ENCODE data around the gene GDPD4.

GDPD4 gene

DNA sequence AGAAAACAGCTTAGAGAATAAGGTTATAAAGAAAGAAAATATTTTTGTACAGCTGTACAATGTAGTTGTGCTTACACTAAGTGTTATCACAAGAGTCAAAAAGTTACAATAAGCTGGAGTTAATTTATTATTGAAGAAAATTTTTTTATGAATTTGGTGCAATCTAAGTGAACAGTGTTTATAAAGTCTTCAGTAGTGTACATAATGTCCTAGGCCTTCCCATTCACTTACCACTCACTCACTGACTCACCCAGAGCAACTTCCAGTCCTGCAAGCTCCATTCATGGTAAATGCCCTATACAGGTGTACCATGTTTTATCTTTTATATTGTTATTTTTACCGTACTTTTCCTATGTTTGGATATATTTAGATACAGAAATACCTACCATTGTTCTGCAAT, 34.7 kb downstream of the GDPD4 start:
- no peak for TF ChIP-seq CTCF (IDR thresholded peaks at IDR 0.05; ENCODE audit: low read depth, low read length, missing control alignments)
- H3K4me3 ChIP-seq (ENCODE audit: low read depth, low read length): no peak overlapping the region
- no peak for DNase-seq (ENCODE audit: low read depth)

- H3K4me3 ChIP-seq (ENCODE audit: low read depth, low read length): no peak overlapping the region
- TF ChIP-seq CTCF (IDR thresholded peaks at IDR 0.05; ENCODE audit: low read depth, low read length, missing control alignments): no peak
- DNase-seq (ENCODE audit: low read depth): no peak
Observed at GRCh38 chr11:77262803-77263202, 38.7 kb downstream of the GDPD4 start.

DNA sequence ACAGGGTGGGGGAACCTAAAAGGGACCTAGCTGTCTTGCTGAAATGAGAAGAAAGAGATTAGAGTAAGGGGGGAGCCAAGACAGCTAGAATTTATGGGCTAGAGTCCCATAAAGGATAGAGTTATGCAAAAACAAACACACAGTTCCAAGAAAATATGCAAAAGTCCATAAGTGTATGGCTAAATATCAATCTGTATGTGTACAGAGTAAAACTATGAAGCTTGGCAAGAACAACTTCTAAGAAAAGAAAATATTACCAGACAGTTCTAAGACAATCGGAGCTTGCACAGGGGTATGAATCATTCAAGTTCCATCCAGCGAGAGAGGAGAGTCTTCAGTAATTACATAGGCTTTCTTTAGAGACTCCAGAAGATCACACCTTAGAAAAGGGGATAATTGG, 41.8 kb downstream of the GDPD4 start:
- H3K4me3 ChIP-seq (ENCODE audit: low read depth, low read length): no peak overlapping the region
- no peak for TF ChIP-seq CTCF (IDR thresholded peaks at IDR 0.05; ENCODE audit: low read depth, low read length, missing control alignments)
- no peak for DNase-seq (ENCODE audit: low read depth)

- no peak overlapping the region for H3K4me3 ChIP-seq (ENCODE audit: low read depth, low read length)
- no peak for DNase-seq (ENCODE audit: low read depth)
- no peak for TF ChIP-seq CTCF (IDR thresholded peaks at IDR 0.05; ENCODE audit: low read depth, low read length, missing control alignments)
Observed at GRCh38 chr11:77253690-77254089, 47.8 kb downstream of the GDPD4 start.

DNA sequence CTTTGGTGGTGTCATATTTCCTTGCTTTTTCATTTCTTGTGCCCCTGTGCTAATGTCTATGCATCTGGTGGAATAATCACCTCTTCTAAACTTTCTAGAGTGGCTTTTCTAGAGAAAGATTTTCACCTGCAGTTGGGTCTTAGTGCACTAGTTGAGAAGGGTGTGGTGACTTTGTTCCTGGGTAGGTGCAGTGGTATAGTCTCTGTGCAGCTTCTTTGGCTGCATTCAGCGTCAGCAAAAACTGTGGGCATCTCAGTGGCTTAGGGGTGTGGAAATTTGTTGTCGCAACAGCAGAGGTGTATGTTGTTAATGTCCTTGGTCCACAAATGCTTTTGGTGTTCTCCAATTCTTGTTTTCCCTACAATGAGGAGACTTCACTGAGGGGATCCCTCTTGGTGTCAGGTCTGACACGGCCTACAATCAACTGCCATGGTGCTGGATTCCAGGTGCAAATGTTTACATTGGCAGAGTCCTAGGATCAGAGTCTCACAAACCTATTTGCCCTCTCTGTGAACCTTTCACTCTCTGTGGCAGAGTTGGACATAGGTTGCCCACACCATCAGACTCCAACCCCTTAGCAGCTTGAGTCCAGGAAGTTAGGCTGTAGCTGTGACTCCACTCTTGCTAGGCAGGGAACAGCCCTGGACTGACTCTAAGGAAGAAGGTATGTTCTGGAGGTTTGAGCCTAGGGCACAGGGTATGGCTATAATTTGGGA, 48.8 kb downstream of the GDPD4 start:
- no peak for DNase-seq (ENCODE audit: low read depth)
- no peak for TF ChIP-seq CTCF (IDR thresholded peaks at IDR 0.05; ENCODE audit: low read depth, low read length, missing control alignments)
- no peak overlapping the region for H3K4me3 ChIP-seq (ENCODE audit: low read depth, low read length)

DNA sequence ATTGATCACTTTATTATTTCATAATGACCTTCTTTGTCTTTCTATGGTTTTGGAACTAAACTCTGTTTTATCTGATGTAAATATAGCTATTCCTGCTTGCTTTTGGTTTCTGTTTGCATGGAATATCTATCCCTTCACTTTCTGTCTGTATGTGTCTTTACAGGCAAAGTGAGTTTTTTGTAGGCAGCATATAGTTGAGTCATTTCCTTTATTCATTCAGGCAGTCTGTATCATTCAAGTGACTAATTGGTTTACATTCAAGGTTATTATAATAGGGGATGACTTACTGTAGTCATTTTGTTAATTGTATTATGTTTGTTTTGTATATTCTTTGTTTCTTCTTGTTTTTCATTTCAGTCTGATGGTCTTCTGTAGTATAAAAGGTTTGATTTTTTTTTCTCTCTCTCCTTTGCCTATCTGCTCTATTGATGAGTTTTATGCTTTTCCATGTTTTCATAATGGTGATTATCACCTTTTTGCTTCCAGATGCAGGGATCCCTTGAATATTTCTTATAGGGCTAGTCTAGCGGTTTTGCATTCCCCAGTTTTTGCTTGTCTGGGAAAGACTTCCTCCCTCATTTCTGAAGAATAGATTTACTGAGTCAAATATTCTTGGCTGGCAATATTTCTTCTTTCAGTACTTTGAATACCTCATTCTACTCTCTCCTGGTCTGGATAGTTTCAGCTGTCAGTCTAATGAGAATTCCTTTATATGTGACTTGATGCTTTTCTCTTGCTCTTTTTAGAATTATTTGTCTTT, 50.4 kb downstream of the GDPD4 start:
- H3K4me3 ChIP-seq (ENCODE audit: low read depth, low read length): no peak overlapping the region
- no peak for TF ChIP-seq CTCF (IDR thresholded peaks at IDR 0.05; ENCODE audit: low read depth, low read length, missing control alignments)
- no peak for DNase-seq (ENCODE audit: low read depth)

All from GM12864 (cell line).